LNCAP (cell line): ENCODE results near the gene LYAR.

ENCODE experiments used
- CTCF ChIP-seq: fragments of 450-650 bp; IDR thresholded peaks from 2 replicates; pipeline ENCODE4 v1.5.1; 2017; ENCODE audit warnings: mild to moderate bottlenecking

LYAR gene

DNA sequence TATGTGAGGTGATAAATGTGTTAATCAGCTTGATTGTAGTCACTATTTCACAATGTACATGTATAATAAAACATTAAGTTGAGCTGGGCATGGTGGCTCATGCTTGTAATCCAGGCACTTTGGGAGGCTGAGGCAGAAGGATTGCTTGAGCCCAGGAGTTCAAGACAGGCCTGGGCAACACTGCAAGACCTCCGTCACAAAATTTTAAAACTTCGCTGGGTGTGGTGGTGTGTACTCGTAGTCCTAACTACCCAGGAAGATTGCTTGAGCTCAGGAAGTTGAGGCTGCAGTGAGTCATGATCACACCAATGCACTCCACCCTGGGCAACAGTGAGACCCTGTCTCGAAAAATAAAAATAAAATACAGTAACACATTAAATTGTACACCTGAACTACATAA, 20.1 kb downstream of the LYAR start:
- TF ChIP-seq CTCF = no peak

DNA sequence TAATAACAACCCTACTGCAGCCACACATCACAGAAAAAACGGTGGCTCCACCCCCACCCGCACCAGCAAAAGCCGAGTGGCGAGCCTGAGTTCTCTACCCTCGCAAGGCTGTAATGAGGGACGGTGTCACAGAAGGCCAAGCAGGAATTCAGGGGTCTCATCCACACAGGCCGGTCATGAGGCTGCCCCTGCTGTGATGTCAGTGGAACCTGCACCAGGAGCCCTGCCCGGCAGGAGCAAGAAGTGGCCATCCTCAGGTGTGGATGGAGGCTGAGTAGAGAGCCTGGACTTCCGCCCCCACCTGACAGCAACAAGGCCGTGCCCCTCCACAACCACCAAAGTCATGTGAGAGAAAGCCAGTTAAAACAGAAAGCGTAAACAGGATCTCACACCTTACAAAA, 20.6 kb downstream of the LYAR start:
- no peak for TF ChIP-seq CTCF

DNA sequence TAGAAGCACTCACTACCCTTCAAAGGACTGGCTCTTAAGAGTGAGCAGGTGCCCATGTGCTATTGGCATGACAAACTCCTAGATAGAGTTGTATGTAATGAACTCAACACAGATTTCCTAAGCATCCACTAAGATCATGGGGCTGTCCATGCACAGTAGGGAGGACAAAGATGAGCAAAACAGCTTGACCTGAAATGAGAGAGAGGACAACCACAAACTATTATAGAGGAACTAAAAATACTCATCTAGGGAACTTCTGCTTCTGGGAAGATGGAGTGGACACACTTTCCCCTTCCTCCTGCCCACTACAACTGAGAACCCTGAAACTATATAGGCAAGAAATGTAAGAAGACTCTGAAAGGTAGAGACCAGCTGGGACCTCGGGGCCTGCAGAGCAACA, 21.2 kb downstream of the LYAR start:
- no peak for TF ChIP-seq CTCF

DNA sequence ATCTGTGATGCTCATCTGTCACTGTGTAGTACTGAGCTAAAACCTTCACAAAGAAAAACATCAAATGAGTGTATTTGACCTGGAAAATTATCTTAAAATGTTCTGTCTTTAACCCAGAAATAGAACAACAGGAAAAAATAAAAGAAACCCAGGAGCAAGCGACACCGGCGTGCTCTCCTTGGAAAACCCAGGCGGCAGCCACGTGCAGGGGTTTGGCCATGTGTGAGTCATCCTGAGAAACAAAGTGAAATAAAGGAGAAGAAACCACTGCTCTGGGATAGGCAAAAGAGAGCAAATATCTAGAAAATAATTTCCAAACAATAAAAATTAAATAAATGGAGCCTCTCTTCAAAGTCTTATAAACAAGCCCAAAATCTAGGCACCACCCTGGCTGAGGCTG, 22.0 kb downstream of the LYAR start:
- no peak for TF ChIP-seq CTCF

DNA sequence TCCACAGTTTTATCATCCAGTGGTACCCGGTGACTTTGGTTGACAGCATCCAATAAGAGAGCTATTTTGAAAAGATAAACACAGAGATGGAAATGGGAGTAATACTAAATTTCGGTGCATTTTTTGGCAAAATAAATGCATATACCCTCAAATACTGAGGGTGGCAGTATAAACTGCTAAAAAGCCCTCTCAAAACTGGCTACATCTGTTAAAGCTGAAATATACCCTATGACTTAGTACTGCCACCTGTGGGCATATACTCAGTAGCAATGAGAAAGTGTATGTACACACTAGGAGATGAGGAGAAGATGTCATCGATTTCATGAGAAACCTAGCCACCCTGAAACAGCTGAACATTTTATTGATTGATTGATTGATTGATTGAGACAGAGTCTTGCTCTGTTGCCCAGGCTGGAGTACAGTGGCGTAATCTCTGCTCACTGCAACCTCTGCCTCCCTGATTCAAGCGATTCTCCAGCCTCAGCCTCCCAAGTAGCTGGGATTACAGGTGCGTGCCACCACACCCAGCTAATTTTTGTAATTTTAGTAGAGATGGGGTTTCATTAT, 29.7 kb downstream of the LYAR start:
- peak; percentile 39 for TF ChIP-seq CTCF

- no peak for TF ChIP-seq CTCF
These were observed 30.4 kb downstream of the LYAR start for GRCh38 chr4:4259484-4260100.

DNA sequence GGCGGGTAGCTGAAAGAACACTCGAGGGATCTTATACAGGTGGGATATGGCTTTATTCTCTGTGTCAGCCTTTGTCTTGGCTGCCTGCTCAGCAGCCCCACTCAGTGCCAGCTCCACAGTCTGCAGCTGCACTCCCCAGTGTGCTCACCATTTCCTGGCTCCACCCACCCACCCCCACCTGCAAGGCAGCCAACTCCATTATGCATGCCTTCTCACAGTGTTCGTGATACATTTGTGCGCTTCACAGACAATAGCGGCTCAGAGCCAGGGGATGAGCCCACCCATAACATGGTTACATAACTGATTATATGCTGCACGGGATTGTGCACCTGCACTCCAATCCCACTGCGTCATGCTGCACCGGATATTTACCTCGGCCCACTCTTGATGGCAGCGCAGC, 33.2 kb downstream of the LYAR start:
- TF ChIP-seq CTCF = no peak

- no peak for TF ChIP-seq CTCF
These were observed 35.3 kb downstream of the LYAR start for GRCh38 chr4:4254666-4255065.
